H1 (cell line): Measurements from ENCODE around the gene MYPN. TPM values are rescaled to one million over a fixed set of nuclear protein-coding genes. Genes with fewer than 3 reads are reported as not detected.

Experiments
- CTCF ChIA-PET: fragments of 300-600 bp; sonication (Branson Sonifier 250); formaldehyde crosslinking; loops from one replicate; lab custom pipeline; 2021; ENCODE audit not compliant: partially characterized antibody; lab: Charles Lee
- POLR2A ChIA-PET: fragments of 300-600 bp; sonication (Branson Sonifier 250); formaldehyde crosslinking; loops from one replicate; lab custom pipeline; 2021; ENCODE audit warnings: inconsistent platforms; ENCODE audit not compliant: partially characterized antibody; lab: Charles Lee
- DNase-seq, 2 experiments: peaks; one replicate each; pipeline versions ENCODE4 v3.0.0 to v3.0.0-alpha.2; 2010 to 2022; ENCODE audit warnings: low spot score in 2 of 2, low read depth in 1 of 2, mixed read lengths in 1 of 2
- FAIRE-seq: peaks from 2 replicates; lab custom pipeline; 2011; peaks lifted over from hg19 to GRCh38; lab: Jason Lieb, UNC
- H2AFZ ChIP-seq: 2 replicates; pipeline ENCODE4 v1.8.1; 2012; ENCODE audit warnings: low read length, inconsistent platforms
- H2AK5ac ChIP-seq: 2 replicates; pipeline ENCODE4 v1.6.1; 2013; ENCODE audit warnings: low read depth, low read length
- H2BK120ac ChIP-seq: replicated peaks from 2 replicates; pipeline ENCODE3; 2013; ENCODE audit warnings: low read depth, low read length, inconsistent platforms
- H2BK12ac ChIP-seq: 2 replicates; pipeline ENCODE4 v1.6.1; 2013; ENCODE audit warnings: low read depth, low read length
- H2BK15ac ChIP-seq: 2 replicates; pipeline ENCODE4 v1.6.1; 2013; ENCODE audit warnings: low read length
- H2BK20ac ChIP-seq: 2 replicates; pipeline ENCODE4 v1.6.1; 2013; ENCODE audit warnings: low read length
- H2BK5ac ChIP-seq: 2 replicates; pipeline ENCODE4 v1.6.1; 2013; ENCODE audit warnings: low read depth, low read length
- H3K14ac ChIP-seq: 2 replicates; pipeline ENCODE4 v1.6.1; 2013; ENCODE audit warnings: inconsistent platforms; ENCODE audit not compliant: insufficient read length
- H3K18ac ChIP-seq: 2 replicates; pipeline ENCODE4 v1.6.1; 2013; ENCODE audit warnings: low read length; ENCODE audit errors: extremely low read depth
- H3K23ac ChIP-seq: 2 replicates; pipeline ENCODE4 v1.6.1; 2013; ENCODE audit warnings: inconsistent platforms; ENCODE audit not compliant: insufficient read length
- H3K23me2 ChIP-seq: 2 replicates; pipeline ENCODE4 v1.6.1; 2013; ENCODE audit warnings: low read depth, low read length
- H3K27ac ChIP-seq: 2 replicates; pipeline ENCODE4 v1.6.1; 2011; ENCODE audit warnings: low read depth, low read length, inconsistent platforms
- H3K27me3 ChIP-seq, 4 experiments: replicated peaks in 1 of 4; 1 replicate in 1 of 4; 2 replicates in 3 of 4; pipeline versions ENCODE4 v1.6.1 to v1.8.1; 2011 to 2013; ENCODE audit warnings: low read length in 3 of 4, mild to moderate bottlenecking in 3 of 4, inconsistent platforms in 2 of 4, mixed read lengths in 2 of 4, moderate library complexity in 1 of 4; ENCODE audit not compliant: control insufficient read depth in 3 of 4, insufficient read depth in 3 of 4; ENCODE audit errors: extremely low read depth in 1 of 4
- H3K36me3 ChIP-seq, 4 experiments: 2 replicates each; pipeline versions ENCODE4 v1.6.1 to v1.8.1; 2011 to 2013; ENCODE audit warnings: mild to moderate bottlenecking in 4 of 4, low read length in 3 of 4, moderate library complexity in 2 of 4, control low read depth in 1 of 4, inconsistent platforms in 1 of 4; ENCODE audit not compliant: insufficient read depth in 4 of 4, control insufficient read depth in 2 of 4
- H3K4ac ChIP-seq: replicated peaks from 2 replicates; pipeline ENCODE3; 2013; ENCODE audit warnings: low read length, low read depth, mixed read lengths, inconsistent platforms; ENCODE audit not compliant: insufficient read length
- H3K4me1 ChIP-seq, 4 experiments: replicated peaks in 1 of 4; 1 replicate in 1 of 4; 2 replicates in 3 of 4; pipeline versions ENCODE4 v1.6.1 to v1.8.1; 2011 to 2013; ENCODE audit warnings: low read length in 3 of 4, inconsistent platforms in 2 of 4, mixed read lengths in 1 of 4; ENCODE audit not compliant: insufficient read depth in 4 of 4, control insufficient read depth in 3 of 4
- H3K4me2 ChIP-seq, 2 experiments: 2 replicates each; pipeline versions ENCODE4 v1.6.1 to v1.8.1; 2011 to 2013; ENCODE audit warnings: low read depth in 2 of 2, low read length in 2 of 2, control low read depth in 1 of 2, inconsistent platforms in 1 of 2, mild to moderate bottlenecking in 1 of 2; ENCODE audit not compliant: insufficient read depth in 1 of 2
- H3K4me3 ChIP-seq, 4 experiments: fragments of 200-600, 300-600 bp in 1 of 4; sonication (generic), shearing (Covaris generic), sonication (Bioruptor Twin) in 1 of 4; 2 replicates each; pipeline versions ENCODE4 v1.5.1 to v1.8.1; 2011 to 2016; ENCODE audit warnings: low read length in 4 of 4, low read depth in 3 of 4, control low read depth in 2 of 4, inconsistent platforms in 2 of 4, mild to moderate bottlenecking in 2 of 4, mixed read lengths in 1 of 4, moderate library complexity in 1 of 4; ENCODE audit not compliant: insufficient read depth in 2 of 4; ENCODE audit errors: extremely low read depth in 1 of 4
- H3K56ac ChIP-seq: replicated peaks from 2 replicates; pipeline ENCODE3; 2013; ENCODE audit warnings: low read depth, mild to moderate bottlenecking, mixed read lengths, low read length, inconsistent platforms; ENCODE audit not compliant: insufficient read length
- H3K79me1 ChIP-seq: 2 replicates; pipeline ENCODE4 v1.6.1; 2013; ENCODE audit warnings: low read depth, low read length, control low read depth
- H3K79me2 ChIP-seq, 2 experiments: 2 replicates each; pipeline versions ENCODE4 v1.6.1 to v1.8.1; 2012 to 2013; ENCODE audit warnings: low read length in 2 of 2, mild to moderate bottlenecking in 2 of 2, inconsistent platforms in 1 of 2; ENCODE audit not compliant: insufficient read depth in 2 of 2, control insufficient read depth in 1 of 2
- H3K9ac ChIP-seq, 4 experiments: replicated peaks in 1 of 4; 1 replicate in 1 of 4; 2 replicates in 3 of 4; pipeline versions ENCODE4 v1.6.1 to v1.8.1; 2011 to 2013; ENCODE audit warnings: low read depth in 3 of 4, low read length in 3 of 4, control low read depth in 2 of 4, mild to moderate bottlenecking in 2 of 4, moderate library complexity in 2 of 4, inconsistent platforms in 1 of 4; ENCODE audit errors: extremely low read depth in 1 of 4
- H3K9me3 ChIP-seq, 2 experiments: 2 replicates each; pipeline versions ENCODE4 v1.6.1 to v1.8.1; 2012 to 2013; ENCODE audit warnings: mild to moderate bottlenecking in 2 of 2, moderate library complexity in 2 of 2, control low read depth in 1 of 2, inconsistent platforms in 1 of 2, low read depth in 1 of 2, low read length in 1 of 2, mixed read lengths in 1 of 2; ENCODE audit not compliant: insufficient read depth in 2 of 2
- H4K20me1 ChIP-seq, 2 experiments: replicated peaks in 1 of 2; 2 replicates each; pipeline versions ENCODE3 to v1.8.1; 2011 to 2013; ENCODE audit warnings: inconsistent platforms in 2 of 2, low read length in 2 of 2, mild to moderate bottlenecking in 1 of 2; ENCODE audit not compliant: insufficient read depth in 2 of 2, control insufficient read depth in 1 of 2
- H4K5ac ChIP-seq: 2 replicates; pipeline ENCODE4 v1.6.1; 2013; ENCODE audit warnings: low read length, low read depth, mixed read lengths, inconsistent platforms; ENCODE audit not compliant: insufficient read length
- H4K8ac ChIP-seq: 2 replicates; pipeline ENCODE4 v1.8.0; 2013; ENCODE audit warnings: mild to moderate bottlenecking, moderate library complexity, low read length, inconsistent platforms; ENCODE audit not compliant: insufficient read depth; ENCODE audit errors: extremely low read depth
- H4K91ac ChIP-seq: replicated peaks from 2 replicates; pipeline ENCODE3; 2013; ENCODE audit warnings: low read length, mixed read lengths, inconsistent platforms; ENCODE audit not compliant: insufficient read length
- CHD2 ChIP-seq: IDR thresholded peaks from 2 replicates; pipeline ENCODE4 v1.6.1; 2012; ENCODE audit warnings: low read length, improper control_type of control experiment
- FOSL1 ChIP-seq: IDR thresholded peaks from 2 replicates; pipeline ENCODE4 v1.6.1; 2011; ENCODE audit warnings: mild to moderate bottlenecking, low read depth, low read length, moderate library complexity; ENCODE audit not compliant: insufficient read depth
- HDAC2 ChIP-seq, 2 experiments: fragments of 300-600 bp in 1 of 2; sonication (generic) in 1 of 2; IDR thresholded peaks; 2 replicates each; pipeline ENCODE4 v1.6.1; 2011 to 2012; ENCODE audit warnings: low read depth in 2 of 2, low read length in 2 of 2, mild to moderate bottlenecking in 2 of 2, moderate library complexity in 2 of 2, borderline replicate concordance in 1 of 2, inconsistent platforms in 1 of 2
- HDAC6 ChIP-seq: IDR thresholded peaks from one replicate; pipeline ENCODE4 v1.7.1; 2012; ENCODE audit warnings: low read depth, mild to moderate bottlenecking, inconsistent platforms, low read length, moderate library complexity
- POLR2AphosphoS5 ChIP-seq: IDR thresholded peaks from 2 replicates; pipeline ENCODE4 v1.6.1; 2011; ENCODE audit warnings: low read depth, low read length
- RNF2 ChIP-seq: fragments of 200-900, 300-1000 bp; sonication (generic); IDR thresholded peaks from 2 replicates; pipeline ENCODE4 v1.7.1; 2016; ENCODE audit warnings: borderline replicate concordance, low read depth, mild to moderate bottlenecking, antibody characterized with exemption, low read length; ENCODE audit not compliant: poor library complexity, severe bottlenecking; ENCODE audit errors: missing control alignments
- SIN3A ChIP-seq, 2 experiments: IDR thresholded peaks in 1 of 2; conservative IDR thresholded peaks in 1 of 2; 2 replicates each; pipeline ENCODE4 v1.6.1; 2011 to 2012; ENCODE audit warnings: low read length in 2 of 2, improper control_type of control experiment in 1 of 2, low read depth in 1 of 2, mild to moderate bottlenecking in 1 of 2
- SP2 ChIP-seq: IDR thresholded peaks from 2 replicates; pipeline ENCODE4 v1.6.1; 2012; ENCODE audit warnings: mild to moderate bottlenecking, low read length, inconsistent platforms
- TCF12 ChIP-seq: IDR thresholded peaks from 2 replicates; pipeline ENCODE4 v1.6.1; 2011; ENCODE audit warnings: low read depth, mild to moderate bottlenecking, low read length
- ZNF274 ChIP-seq: IDR thresholded peaks from 2 replicates; pipeline ENCODE4 v1.7.0; 2012; ENCODE audit warnings: low read length, borderline replicate concordance; ENCODE audit errors: extremely low read depth
- WGBS, 2 experiments: shearing (Covaris generic) in 1 of 2; methylation state at CpG; one replicate each; pipeline versions ENCODE4 v1.1.6 to v1.1.7; 2013 to 2015; ENCODE audit warnings: low lambda C conversion rate in 2 of 2, mixed read lengths in 2 of 2, inconsistent platforms in 1 of 2, low coverage in 1 of 2, missing lambda C conversion rate in 1 of 2; ENCODE audit not compliant: insufficient replicate concordance in 2 of 2, insufficient coverage in 1 of 2, insufficient read length in 1 of 2; ENCODE audit errors: extremely low coverage in 1 of 2, missing lambda C conversion rate in 1 of 2; 5-methylcytosine and 5-hydroxymethylcytosine counted together
- polyA plus RNA-seq, 7 experiments: library from polyadenylated mRNA; depleted of rRNA in 3 of 7; stranded (reverse) in 5 of 7; unstranded in 2 of 7; fragments of >200 nt in 5 of 7; fragments of 200-250 nt in 2 of 7; gene quantifications; 1 replicate in 5 of 7; 2 replicates in 1 of 7; 4 replicates in 1 of 7; pipeline versions ENCODE4 v1.2.1 to v1.2.3, GENCODE V29; 2011 to 2013; ENCODE audit warnings: missing spikeins in 2 of 7, mixed read lengths in 2 of 7
- total RNA-seq: library from RNA; stranded (reverse); fragmentation: NEBNext Ultra II Directional; extraction: Animal tissue kit (Norgen Biotek cat#: 25700); gene quantifications from 2 replicates; pipeline ENCODE4 v1.2.1, GENCODE V29; 2021
- TF ChIP-seq, protein P1 (sequence below): IDR thresholded peaks from 2 replicates; pipeline ENCODE4 v1.6.1; 2012; ENCODE audit warnings: inconsistent platforms
- TF ChIP-seq, protein P2 (sequence below): IDR thresholded peaks from 2 replicates; pipeline ENCODE4 v1.6.1; 2012; ENCODE audit warnings: inconsistent platforms

MYPN gene
- total and polyA plus RNA-seq, 2 of the 8 experiments (the other 6 are each of a cell fraction or from before 2014, with no cell fraction given), result not detected

DNA sequence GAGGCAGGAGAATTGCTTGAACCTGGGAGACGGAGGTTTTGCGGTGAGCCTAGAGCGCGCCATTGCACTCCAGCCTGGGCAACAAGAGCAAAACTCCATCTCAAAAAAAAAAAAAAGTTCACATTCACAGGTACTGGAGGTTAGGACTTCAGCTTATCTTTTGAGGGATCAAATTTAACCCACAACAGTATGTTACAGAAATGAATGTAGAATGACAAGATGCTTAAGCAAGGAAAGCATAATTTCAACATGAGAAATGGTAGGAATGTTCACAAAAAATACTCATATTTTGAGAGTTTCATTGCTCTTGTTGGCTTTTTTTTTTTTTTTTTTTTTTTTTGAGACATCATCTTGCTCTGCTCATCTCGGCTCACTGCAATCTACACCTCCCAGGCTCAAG is 32.3 kb upstream of the MYPN start:
- Histone ChIP-seq H3K79me1 (no peaks in the 10 kb centered on the region; the same call in 1 of the 2 replicates), H2BK20ac (no peak overlapping the region), H2BK12ac (no peak overlapping the region), H2AK5ac (no peak overlapping the region), H3K36me3 (peaks cover 0 to 7% (median 0%) of the 10 kb centered on the region in 4 experiments; a peak in 1 of 8 replicates), H3K9ac (no peak overlapping the region), H3K4ac (no peak overlapping the region), H4K20me1 (no peaks in the 10 kb centered on the region), H4K8ac (no peak overlapping the region), H3K9me3 (no peaks in the 10 kb centered on the region), H3K27me3 (no peaks in the 10 kb centered on the region), H3K4me1 (peaks cover 0 to 10% (median 2%) of the 10 kb centered on the region in 4 experiments; a peak in 2 of 7 replicates), H4K5ac (no peak overlapping the region), H3K56ac (no peak overlapping the region), H2BK15ac (no peak overlapping the region), H2BK120ac (no peak overlapping the region), H2AFZ (no peak overlapping the region), H2BK5ac (no peak overlapping the region), H3K79me2 (peaks cover 0 to 25% of the 10 kb centered on the region in 2 experiments; a peak in 3 of 4 replicates), H3K4me3 (no peak overlapping the region), H4K91ac (no peak overlapping the region), H3K14ac (no peak overlapping the region), H3K27ac (no peak overlapping the region), H3K4me2 (no peak overlapping the region), H3K18ac (no peak overlapping the region), H3K23me2 (peaks cover 4% of the 10 kb centered on the region), H3K23ac (no peak overlapping the region)
- 92% methylated on average over 5 of the region's 5 CpGs; no CpG with 5 or more reads in 1 of the 2 experiments for WGBS, 2 experiments
- no peak for DNase-seq
- no peak for FAIRE-seq
- ChIA-PET CTCF (interaction anchor here (0.9 to 1.6 kb wide), 3 partner anchors 15 to 81 kb away, joined by 3 to 5 read pairs (median 5); no protein-coding TSS in a partner anchor), POLR2A (no interaction called here)
- no peak for TF ChIP-seq TCF12
- no peak for TF ChIP-seq HDAC6
- no peak for TF ChIP-seq SIN3A (conservative IDR thresholded peaks at IDR 0.05 in 1 of 2, IDR thresholded peaks at IDR 0.05 in 1 of 2; ENCODE audit: low read depth in 1 of 2, low read length in 2 of 2)
- no peak for TF ChIP-seq HDAC2 (IDR thresholded peaks at IDR 0.05; ENCODE audit: borderline replicate concordance in 1 of 2, low read depth in 2 of 2, low read length in 2 of 2)
- TF ChIP-seq SP2, result no peak
- TF ChIP-seq, protein P1, sequence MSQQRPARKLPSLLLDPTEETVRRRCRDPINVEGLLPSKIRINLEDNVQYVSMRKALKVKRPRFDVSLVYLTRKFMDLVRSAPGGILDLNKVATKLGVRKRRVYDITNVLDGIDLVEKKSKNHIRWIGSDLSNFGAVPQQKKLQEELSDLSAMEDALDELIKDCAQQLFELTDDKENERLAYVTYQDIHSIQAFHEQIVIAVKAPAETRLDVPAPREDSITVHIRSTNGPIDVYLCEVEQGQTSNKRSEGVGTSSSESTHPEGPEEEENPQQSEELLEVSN, result no peak
- TF ChIP-seq CHD2, result no peak
- no peak for TF ChIP-seq FOSL1
- TF ChIP-seq, protein P2, sequence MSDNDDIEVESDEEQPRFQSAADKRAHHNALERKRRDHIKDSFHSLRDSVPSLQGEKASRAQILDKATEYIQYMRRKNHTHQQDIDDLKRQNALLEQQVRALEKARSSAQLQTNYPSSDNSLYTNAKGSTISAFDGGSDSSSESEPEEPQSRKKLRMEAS, result no peak
- no peak for TF ChIP-seq RNF2
- no peak for TF ChIP-seq ZNF274
- TF ChIP-seq POLR2AphosphoS5, result no peak
